Measurements from ENCODE around the gene NANOS1.

The NANOS1 gene, protein sequence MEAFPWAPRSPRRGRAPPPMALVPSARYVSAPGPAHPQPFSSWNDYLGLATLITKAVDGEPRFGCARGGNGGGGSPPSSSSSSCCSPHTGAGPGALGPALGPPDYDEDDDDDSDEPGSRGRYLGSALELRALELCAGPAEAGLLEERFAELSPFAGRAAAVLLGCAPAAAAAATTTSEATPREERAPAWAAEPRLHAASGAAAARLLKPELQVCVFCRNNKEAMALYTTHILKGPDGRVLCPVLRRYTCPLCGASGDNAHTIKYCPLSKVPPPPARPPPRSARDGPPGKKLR
- total RNA-seq: 0.72 to 2.3 (median 0.96) reads per million in 4 experiments

DNA sequence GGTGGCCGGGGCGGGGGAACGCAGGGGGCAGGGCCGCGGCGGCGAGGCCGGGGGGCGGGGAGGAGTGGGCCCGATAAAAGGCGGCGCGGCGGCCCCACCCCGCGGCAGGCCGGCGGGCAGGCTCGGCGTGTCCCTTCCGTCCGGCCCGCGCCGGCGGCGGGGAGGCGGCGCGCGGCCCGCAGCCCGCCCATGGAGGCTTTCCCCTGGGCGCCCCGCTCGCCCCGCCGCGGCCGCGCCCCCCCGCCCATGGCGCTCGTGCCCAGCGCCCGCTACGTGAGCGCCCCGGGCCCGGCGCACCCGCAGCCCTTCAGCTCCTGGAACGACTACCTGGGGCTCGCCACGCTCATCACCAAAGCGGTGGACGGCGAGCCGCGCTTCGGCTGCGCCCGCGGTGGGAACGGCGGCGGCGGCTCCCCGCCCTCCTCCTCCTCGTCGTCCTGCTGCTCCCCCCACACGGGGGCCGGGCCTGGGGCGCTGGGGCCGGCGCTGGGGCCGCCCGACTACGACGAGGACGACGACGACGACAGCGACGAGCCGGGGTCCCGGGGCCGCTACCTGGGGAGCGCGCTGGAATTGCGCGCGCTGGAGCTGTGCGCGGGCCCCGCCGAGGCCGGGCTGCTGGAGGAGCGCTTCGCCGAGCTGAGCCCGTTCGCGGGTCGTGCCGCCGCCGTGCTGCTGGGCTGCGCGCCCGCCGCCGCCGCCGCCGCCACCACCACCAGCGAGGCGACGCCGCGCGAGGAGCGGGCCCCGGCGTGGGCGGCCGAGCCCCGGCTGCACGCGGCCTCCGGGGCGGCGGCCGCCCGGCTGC lies at the start of gene NANOS1:
Gene NANOS1, plus strand, starts transcription at position 102 of the 808 bp plus-strand sequence. Its CDS starts 88 bp downstream, at position 190.
- no peak for DNase-seq

DNA sequence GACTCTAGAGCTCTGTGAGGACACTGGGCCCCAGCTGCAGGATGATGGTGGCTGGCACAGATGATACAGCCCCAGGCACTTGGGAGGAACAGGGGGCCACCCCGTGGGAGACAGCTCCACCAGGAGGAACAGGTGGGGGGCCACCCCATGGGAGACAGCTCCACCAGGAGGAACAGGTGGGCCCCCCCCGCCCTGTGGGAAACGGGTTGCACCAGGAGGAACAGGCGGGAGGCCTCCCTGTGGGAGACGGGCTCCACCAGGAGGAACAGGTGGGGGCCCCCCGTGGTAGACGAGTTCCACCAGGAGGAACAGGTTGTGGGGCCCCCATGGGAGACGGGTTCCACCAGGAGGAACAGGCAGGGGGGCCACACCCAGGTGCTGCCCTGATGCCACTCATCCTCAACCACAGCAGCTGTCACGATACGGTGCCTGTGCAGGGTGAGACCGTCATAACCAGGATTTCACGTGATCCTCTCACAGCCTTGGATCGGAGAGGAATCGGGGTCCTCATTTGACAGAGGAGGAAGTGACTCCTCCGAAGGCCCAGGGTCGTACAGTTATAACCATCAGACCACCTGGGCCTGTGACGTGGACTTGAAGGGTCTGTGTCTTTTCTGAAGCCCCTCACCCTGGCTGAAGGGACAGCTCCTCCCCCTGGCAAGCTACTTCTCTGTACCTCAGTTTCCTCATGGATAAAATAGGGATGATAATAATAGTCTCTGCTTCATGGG lies 49.2 kb upstream of the NANOS1 start:
- no peak for DNase-seq

DNA sequence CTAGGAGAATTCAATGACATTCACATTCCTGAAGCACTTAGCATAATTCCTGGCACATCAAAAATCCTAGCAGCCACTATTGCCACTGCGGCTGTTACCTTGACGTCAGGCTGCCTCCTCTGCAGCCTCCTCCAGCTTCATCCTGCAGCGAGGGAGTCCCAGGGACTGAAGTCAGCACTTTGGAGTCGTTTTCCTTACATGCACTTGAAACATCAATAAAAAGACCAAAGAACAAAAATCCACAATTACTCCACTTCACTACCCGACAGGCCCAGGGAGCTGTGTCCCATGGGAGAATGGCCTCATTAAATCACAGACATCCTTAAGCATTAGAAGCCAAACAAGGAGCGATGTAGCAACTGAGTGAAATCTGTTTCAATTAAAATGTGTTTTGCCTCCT lies 48.6 kb upstream of the NANOS1 start:
- DNase-seq: no peak

DNA sequence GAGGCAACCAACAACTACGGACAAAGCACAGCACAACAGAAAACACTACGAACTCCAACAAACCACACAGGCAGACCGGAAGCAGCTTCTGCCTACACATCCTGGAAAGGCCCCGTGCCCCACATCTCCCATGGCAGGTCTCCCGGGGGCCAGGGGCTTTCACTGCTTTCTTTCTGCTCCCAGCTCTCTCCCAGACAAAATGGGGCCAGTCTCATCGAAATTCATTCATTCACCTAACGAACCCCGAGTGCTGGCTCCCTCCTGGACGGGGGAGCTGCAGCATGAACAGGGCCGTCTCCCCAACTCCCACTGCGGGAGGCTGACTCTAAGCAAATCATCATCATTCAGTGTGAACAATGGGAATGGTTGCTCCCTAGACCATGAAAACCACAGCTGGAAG lies 47.6 kb upstream of the NANOS1 start:
- DNase-seq: no peak

DNA sequence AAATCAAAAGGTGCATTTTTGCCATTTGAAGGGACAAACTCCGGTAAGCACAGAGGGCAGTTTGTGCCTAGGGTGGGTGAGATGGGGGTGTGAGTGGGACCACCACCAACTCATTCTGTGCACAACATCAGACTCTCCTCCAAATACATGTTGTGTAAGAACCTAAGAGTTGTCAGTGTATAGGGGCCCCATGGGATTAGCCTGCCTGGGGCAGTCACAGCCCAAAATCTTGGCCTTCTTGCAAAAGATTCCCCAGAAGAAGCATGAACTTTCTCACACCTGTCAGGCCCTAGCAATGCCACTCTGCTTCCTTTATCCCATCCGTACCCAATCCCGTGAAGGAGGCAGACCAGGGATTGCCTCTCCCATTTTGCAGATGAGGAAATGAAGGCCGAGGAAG lies 47.1 kb upstream of the NANOS1 start:
- DNase-seq: no peak

DNA sequence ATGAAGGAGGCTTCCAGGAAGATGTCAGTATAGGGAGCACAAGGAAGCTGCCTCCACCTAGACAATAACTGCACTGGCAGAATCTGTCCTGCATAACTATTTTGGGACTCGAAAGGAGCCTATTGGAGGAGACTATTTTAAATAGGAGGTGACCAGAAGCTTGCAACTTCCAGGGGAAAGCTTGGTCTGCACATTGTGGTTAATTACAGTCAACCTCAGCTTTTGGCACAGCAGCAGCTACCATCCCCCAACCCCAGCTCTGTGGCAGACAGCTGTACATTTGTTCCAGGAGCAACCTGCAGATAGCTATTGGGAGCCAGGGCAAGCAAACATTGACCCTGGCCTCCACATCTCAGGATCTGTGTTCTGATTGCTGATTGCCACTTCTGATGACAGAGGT lies 46.3 kb upstream of the NANOS1 start:
- no peak for DNase-seq

DNA sequence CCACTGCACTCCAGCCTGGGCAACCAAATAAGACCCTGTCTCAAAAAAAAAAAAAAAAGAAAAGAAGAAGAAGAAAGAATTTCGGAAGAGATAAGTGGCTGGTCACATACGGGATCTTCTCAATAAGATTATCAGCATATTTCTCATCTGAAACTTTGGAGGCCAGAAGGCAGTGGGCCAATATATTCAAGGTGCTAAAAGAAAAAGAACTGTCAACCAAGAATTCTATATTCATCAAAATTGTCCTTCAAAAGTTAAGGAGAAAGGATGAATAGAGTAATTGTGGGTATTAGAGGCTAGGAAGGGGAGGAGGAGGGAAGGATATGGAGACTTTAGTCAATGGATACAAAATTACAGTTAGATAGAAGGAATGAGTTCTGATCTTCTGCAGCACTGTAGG lies 43.9 kb upstream of the NANOS1 start:
- no peak for DNase-seq

DNA sequence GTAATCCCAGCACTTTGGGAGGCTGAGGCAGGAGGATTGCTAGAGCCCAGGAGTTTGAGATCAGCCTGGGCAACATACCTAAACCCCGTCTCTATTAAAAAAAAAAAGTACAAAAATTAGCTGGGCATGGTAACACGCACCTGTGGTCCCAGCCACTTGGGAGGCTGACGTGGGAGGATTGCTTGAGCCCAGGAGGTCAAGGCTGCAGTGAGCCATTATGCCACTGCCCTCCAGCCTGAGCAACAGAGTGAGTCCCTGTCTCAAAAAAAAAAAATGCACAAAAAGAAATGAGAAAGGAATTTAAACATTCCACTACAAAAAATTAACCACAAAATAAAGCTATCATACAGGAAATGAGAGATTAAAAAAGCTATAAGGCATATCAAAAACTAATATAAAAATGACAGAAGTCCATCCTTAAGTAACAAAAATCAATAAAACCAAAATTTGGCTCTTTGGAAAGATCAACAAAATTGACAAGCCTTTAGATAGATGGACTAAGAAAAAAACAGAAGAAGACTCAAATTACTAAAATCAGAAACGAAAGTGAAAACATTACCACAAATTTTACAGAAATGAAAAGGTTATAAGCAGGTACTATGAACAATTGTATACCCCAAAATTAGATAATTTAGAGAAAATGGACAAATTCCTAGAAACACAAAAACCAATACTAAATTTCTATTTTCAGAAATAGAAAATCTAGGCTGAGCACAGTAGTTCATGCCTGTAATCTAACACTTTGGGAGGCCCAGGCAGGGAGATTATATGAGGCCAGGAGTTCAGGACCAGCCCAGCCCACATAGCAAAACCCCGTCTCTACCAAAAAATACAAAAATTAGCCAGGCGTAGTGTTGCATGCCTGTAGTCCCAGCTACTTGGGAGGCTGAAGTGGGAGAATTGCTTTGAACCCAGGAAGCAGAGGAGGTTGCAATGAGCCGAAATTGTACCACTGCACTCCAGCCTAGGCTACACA lies 42.4 kb upstream of the NANOS1 start:
- DNase-seq: no peak

DNA sequence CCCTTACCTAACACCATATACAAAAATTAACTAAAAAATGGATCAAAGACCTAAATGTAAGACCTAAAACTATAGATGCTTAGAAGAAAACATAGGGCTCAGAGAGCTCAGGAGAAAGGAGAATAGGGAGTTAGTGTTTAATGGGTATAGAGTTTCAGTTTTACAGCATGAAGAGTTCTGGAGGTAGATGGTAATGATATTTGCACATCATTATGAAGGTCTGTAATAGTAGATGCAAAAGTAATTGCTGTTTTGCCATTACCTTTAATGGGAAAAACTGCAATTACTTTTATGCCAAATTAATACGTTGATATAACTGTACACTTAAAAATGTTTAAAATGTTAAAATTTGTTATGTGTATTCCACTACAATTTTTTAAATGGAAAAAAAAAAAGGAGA lies 39.2 kb upstream of the NANOS1 start:
- no peak for DNase-seq

DNA sequence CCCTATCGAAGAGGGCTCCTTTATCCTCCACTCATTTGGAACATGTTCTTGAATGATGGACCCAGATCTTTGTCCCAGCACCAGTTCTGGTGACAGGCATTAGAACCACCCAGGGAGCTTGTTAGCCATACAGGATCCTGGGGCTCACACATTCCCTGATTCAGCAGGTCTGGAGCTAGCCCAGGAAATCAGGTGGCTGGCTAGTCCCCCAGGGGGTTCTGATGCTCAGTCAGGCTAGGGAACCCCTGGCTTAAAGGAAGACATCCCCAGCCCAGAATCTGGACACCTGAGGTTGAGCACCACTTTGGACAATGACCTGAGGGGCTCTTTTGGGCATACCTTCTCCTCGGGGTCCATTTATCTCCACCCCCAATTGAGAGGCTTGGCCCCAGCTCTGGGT lies 37.0 kb upstream of the NANOS1 start:
- DNase-seq: no peak

DNA sequence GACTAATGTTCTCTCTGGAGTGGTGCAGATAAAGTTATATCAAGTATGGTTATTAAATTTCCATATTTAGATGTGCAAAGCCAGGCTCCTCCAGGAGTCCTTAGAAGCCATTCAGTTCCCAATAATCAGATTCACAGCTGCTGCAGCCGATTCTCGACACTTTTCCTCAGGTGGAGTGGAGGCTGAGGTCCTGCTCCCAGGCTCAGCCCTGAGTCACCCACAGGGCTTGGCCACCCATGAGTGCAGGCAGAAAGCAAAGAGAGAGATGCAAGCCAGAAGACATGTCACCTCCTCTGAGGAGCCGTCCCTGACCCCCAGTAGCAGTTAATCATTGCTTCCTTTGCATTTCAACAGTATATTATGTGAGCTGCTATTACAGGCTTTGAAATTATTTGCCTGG lies 36.3 kb upstream of the NANOS1 start:
- no peak for DNase-seq

DNA sequence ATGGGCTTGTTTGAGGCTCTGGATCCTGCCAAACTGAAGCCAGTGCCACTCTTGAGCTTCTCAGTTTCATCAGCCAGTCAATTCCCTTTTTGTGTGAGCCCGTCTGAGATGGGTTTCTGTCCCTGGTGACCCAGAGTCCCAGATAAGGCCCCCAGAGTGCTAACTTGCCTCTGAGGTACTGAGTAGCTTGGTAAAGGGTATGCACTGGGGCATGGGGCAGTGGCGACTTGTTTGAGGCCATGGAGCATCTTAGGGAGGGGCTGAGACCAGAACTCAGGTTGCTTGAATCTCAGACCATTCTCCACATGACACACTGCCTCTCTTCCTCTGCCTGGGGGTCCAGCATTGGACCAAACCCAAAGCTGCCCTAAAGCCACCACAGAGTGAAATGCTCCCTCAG lies 35.2 kb upstream of the NANOS1 start:
- no peak for DNase-seq

DNA sequence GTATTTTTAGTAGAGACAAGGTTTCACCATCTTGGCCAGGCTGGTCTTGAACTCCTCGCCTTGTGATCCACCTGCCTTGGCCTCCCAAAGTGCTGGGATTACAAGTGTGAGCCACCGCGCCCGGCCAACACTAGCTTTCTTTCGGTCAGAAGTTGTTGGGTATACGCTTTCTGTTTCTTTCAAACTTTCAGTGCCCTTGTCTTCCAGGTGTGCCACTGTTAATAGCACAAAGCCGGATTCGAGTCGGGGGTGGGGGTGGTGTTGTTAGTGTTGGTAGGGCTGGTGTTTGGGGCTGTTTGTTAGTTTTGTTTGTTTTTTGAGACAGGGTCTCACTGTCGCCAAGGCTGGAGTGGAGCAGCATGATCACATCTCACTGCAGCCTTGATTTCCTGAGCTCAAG lies 33.8 kb upstream of the NANOS1 start:
- DNase-seq: no peak

DNA sequence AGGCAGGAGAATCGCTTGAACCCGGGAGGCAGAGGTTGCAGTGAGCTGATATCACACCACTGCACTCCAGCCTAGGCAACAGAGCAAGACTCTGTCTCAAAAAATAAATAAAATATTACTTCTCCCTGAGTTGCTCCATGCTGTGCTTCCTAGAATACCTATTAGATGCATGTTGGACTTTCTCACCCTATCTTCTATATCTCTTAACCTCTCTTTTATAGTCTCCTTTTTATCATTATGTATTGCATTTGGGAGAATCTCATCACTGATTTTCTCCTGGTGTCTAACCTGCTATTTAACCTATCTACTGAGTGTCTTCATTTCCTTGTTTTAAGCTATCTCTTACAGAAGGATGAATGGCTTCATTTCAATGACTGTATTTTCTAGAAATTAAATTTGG lies 32.1 kb upstream of the NANOS1 start:
- DNase-seq: no peak

DNA sequence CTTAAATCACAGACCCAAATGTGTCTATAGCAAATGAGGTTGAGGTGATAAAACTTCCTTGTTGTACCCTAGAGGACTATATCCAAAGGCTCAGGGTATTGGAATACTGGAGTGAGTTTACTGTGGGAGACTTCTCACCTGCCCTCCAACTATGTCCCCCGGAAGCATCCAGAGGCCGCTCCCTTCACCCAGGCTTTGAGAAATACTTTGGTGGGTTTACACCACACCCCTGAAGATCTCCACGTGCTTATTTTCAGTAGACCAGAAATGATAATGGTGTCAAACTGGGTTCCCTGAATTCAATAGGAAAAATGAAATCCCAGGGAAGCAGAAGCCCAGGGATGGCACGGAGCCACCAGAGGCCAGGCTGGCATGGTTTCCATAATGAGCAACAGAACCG lies 31.3 kb upstream of the NANOS1 start:
- no peak for DNase-seq

DNA sequence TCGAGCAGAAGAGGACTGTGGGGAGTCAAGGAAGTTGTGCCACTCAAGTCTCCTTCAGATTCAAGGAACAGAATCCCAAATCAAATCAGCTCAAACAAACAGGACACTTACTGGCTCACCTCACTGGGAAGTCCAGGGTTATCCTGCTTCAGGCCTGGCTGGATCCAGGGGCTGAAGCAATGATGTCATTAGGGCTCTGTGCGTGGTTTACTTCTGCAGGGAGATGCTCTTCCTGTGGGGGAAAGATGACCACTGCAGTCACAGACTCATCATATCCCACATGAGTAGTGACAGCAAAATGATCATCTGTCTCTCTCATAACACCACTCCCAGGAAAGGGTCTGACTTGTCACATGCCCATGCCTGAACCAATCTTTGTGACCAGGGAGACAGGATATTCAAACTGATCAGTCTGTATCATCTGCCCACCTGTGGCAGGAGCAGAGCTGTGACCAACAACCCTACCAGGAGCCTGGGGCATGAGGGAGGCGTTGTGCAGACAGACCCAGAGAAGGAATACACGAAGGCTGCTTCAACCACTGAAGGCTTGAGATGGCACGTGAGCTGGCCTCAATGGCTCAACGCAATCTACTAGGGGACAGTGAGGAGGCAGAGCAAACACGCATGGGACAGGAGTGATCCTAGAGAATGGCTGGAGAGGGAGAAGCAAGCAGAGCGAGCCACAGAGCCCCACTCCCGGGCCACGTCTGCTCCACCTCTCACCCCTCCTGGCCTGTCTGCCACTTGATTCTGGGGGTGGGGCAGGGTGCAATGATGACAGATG lies 27.6 kb upstream of the NANOS1 start:
- no peak for DNase-seq

DNA sequence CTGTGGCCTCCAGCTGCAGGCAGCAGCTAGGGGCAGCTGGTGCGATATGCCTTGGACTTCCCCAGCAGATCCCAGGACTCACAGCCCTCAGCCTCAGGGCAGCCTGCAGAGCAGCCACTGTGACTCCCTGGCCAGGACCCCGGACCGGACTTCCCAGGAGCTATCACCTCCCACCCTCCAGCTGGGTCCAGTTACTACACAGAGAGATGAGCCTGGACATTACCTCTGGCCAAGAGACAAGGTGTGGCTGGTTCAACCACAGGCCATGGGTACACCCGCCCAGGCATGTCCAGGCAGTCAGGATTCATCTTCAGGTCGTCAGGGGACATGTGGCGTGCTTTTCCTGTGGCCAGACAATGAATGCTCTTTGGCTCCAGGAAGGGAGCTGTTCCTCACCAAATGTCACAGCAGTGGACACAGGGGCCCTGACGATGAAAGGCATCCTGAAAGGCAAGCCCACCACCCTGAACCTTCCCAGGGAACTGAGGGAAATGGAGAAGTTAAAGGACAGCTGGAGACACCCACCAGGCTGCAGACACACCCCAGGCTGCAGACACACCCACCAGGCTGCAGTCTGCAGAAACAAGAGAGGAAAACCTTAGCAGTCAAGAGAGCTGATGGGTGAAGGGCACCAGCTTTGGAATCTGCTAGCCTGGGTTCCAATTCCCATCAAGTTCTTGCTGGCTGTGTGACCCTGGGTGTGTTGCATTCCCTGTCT lies 25.8 kb upstream of the NANOS1 start:
- DNase-seq: no peak

DNA sequence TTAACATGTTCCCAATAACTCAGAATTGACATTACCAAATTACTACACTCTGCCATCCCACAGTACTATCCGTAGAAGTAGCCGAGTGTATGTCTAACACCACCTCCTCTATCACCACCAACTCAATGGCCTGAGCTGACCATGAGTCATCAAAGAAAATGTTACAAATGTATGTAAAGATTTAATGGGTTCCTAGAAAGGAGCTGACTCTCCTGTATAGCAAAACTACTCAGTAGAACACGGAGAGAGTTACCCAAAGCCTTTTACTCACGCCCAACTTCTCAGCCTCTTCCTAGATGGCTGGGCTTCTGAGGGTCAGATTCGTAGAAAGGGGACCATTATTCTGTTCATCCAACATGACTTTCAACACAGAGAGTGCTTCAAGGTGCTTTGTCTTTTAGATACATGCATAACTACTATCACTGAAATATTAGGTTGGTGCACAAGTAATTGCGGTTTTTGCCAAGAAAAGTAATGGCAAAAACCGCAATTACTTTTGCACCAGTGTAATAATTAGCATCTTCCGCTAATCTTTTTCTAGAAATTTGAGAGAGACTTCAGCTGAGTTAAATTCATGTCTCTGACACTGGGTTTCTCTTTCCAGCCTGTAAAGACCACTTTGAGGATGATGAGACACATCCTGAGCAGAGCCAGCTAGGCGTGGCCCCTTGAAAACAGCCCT lies 24.0 kb upstream of the NANOS1 start:
- no peak for DNase-seq

DNA sequence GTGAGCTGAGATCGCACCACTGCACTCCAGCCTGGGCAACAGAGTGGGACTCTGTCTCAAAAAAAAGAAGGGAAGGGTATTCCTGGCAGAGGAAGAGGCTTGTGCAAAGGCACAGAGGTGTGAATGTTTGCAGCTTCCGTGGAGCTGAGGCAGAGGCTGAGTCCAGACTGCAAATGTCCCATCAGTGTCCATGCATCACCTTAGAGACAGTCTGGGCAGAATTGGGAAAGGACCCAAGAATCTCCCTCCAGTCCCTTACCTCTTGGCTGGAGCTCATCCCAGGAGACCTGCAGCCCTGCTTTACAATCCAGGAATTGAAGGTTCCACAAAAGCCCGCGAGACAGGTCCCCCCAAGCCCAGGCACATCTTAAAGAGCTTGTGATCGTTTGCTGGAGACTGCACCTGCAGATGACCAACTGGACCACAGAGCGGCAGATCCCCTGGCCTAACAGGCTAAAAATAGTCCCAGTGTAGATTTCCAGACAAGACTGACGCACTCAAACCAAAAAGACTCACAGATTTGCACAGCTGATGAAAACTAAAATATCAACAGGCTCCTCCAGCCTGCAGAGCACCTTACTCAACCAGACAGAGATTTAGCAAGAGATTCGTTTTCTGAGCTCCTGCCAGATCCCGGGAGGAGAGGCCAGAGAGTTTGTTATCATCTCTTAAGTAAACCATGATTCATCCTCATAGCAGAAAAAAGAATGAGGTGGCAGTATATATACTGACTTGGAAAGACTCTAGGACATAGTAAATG lies 22.9 kb upstream of the NANOS1 start:
- no peak for DNase-seq

DNA sequence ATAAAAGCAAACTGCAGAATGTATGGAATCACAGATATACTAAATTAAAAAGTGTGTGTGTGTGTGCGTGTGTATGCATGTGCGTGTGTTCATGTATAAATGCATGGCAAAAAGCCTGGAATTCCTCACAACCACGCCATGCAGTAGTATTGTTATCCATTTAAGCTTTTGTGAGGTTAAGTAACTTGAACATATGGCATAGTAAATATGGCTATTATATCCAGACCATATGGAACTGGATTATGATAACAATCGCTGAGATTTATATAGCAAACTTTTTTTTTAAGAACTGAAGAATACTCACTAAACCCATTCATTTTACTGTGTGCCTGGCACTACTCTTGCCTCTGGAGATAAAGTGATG lies 22.3 kb upstream of the NANOS1 start:
- no peak for DNase-seq
